ENCODE data around the gene MEIKIN.

Gene MEIKIN

GRCh38 chr5:131959136-131959535 lies 13.7 kb upstream of the MEIKIN start:
- no peak for DNase-seq (ENCODE audit: low read depth)
- H3K4me3 ChIP-seq (ENCODE audit: low read length) = no peak overlapping the region
- TF ChIP-seq CTCF (conservative IDR thresholded peaks at IDR 0.05; ENCODE audit: low read length) = no peak

GRCh38 chr5:131957721-131958441 lies 12.4 kb upstream of the MEIKIN start:
- H3K4me3 ChIP-seq (ENCODE audit: low read length) = no peak overlapping the region
- no peak for TF ChIP-seq CTCF (conservative IDR thresholded peaks at IDR 0.05; ENCODE audit: low read length)
- no peak for DNase-seq (ENCODE audit: low read depth)

GRCh38 chr5:131953969-131954368 lies 8.5 kb upstream of the MEIKIN start:
- no peak overlapping the region for H3K4me3 ChIP-seq (ENCODE audit: low read length)
- TF ChIP-seq CTCF (conservative IDR thresholded peaks at IDR 0.05; ENCODE audit: low read length) = no peak
- no peak for DNase-seq (ENCODE audit: low read depth)

- no peak overlapping the region for H3K4me3 ChIP-seq (ENCODE audit: low read length)
- no peak for TF ChIP-seq CTCF (conservative IDR thresholded peaks at IDR 0.05; ENCODE audit: low read length)
These were observed 6.9 kb upstream of the MEIKIN start for GRCh38 chr5:131952301-131952857.

GRCh38 chr5:131950706-131951105 lies 5.2 kb upstream of the MEIKIN start:
- TF ChIP-seq CTCF (conservative IDR thresholded peaks at IDR 0.05; ENCODE audit: low read length) = no peak
- no peak for DNase-seq (ENCODE audit: low read depth)
- no peak overlapping the region for H3K4me3 ChIP-seq (ENCODE audit: low read length)

More at GRCh38 chr5:131952301-131952857, 6.9 kb upstream of the MEIKIN start:
- peak; percentile 5 for DNase-seq (ENCODE audit: low read depth)

- DNase-seq (ENCODE audit: low read depth) = no peak
- TF ChIP-seq CTCF (conservative IDR thresholded peaks at IDR 0.05; ENCODE audit: low read length) = no peak
- no peak overlapping the region for H3K4me3 ChIP-seq (ENCODE audit: low read length)
These were observed 2.0 kb upstream of the MEIKIN start for GRCh38 chr5:131947445-131947844.
